HG03571 (cell line): ENCODE data around the gene TXNDC9.
"Not testable (repeated sequence)": the region's sequence is repeated elsewhere in the genome, so short reads cannot be mapped to it uniquely, and the experiment has no call there.

ENCODE experiments used
- ATAC-seq: cut with Tn5 transposase; IDR thresholded peaks from one replicate; pipeline ENCODE4 v1.9.1; 2021; ENCODE audit not compliant: unreplicated experiment

Gene TXNDC9, protein sequence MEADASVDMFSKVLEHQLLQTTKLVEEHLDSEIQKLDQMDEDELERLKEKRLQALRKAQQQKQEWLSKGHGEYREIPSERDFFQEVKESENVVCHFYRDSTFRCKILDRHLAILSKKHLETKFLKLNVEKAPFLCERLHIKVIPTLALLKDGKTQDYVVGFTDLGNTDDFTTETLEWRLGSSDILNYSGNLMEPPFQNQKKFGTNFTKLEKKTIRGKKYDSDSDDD

DNA sequence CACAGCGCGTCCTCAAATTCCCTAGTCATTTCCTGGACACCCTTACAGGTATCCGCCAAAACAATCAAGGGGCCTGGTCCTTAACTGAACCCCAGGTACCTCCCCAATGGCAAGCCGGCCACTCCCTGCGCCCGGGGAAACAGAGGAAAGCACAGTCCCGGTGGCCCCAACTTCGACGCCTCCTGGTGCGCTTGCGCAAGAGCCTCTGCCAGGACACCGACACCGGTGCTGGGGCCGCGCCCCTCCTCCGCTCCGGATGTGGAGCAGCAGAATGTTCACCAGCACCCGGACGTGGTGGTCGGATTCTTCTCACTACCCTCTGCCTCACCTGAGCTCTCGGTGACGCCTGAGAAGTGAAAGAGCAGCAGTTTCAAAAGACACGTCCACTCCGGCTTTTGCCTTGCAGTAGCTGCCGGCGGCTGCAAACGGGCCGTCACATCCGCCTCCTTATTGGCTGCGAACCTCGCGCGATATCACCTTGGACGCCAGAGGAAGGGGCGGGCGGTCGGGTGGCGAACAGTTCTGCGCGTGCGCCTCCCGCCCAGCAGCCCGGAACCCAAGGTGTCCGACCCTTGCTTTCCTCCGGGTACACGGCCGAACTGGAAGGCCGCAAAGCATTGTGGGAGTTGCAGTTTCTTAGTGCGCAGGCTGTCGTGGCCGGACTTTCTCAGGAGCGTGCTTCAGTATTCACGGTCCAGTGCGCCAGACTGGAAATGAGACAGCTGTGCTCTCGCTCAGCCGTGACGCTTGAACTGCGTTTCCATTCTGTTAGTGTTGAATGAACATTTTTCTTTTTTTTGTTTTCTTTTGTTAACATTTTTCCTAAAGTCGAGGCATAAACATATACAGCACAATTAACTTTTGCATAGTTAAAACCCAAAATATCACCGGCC, at the start of gene TXNDC9:
TXNDC9 (minus strand) TSS at position 423 of the 893 bp plus-strand sequence. CDS start 3,123 bp downstream, outside the sequence.
- peak; percentile 63 for ATAC-seq

DNA sequence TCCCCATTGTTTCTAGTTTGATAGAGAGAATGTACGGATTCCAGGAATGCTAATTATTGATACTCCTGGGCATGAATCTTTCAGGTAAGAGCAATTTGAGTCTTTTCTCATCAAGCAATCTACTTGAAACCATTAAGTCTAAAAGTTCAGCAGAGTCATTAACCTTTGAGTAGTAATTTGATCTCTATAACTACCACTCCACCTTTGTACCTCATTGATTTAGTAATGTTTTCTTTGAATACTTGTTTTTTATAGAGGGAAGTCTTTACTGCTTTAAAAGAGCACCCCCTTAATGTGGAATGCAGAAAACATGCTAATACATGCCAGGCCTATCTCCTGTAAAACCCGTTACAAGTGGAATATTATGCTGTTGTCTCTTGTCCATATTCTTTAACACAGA, 46.0 kb upstream of the TXNDC9 start:
- ATAC-seq: no peak

DNA sequence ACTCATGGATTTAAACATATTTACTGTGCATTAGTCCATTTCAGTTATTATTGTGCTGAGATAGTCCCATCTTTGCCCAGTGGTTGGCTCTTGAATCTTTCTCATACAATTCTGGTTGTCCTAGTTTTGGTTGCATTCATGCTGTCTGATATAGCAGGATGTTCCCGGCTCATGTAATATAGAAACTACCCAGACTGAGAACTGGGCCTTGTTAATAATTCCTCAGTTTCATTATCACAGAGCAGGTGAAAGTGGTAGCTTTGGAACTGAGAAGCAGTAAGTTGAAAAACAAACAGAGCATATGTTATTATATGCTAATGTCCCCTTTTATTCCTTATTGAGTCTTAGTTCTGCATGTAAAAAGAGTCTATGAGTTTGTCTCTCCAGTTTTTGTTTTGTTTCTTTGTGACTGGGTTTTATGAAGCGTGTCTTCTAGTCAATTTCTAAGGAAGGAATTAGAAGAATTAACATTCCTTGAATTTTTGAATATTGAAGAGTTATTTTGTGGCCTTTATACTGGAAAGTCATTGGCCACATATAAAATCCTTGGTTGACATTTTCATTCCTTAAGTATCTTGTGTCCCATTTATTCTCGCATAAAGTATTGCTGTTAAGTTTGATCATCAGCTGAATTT, 44.4 kb upstream of the TXNDC9 start:
- ATAC-seq: no peak

DNA sequence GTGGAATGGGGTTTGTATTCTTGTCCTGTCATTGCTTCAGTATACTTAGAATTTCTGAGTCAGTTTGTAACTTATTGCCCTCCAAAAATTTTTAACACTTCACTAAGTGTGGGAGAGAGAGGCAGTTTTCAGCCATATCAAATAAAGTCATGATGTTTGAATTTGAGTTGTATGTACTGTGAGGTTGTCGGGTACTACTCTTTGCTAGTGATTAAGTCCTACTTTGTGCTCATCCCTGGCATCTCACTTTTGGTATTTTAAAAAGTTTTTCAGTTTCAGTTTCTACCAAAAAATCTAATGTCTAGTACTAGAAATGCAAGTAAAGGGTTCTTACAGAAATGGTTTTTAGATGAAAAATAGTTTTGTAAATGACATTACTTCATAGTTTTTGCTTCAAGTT, 41.7 kb upstream of the TXNDC9 start:
- no peak for ATAC-seq

DNA sequence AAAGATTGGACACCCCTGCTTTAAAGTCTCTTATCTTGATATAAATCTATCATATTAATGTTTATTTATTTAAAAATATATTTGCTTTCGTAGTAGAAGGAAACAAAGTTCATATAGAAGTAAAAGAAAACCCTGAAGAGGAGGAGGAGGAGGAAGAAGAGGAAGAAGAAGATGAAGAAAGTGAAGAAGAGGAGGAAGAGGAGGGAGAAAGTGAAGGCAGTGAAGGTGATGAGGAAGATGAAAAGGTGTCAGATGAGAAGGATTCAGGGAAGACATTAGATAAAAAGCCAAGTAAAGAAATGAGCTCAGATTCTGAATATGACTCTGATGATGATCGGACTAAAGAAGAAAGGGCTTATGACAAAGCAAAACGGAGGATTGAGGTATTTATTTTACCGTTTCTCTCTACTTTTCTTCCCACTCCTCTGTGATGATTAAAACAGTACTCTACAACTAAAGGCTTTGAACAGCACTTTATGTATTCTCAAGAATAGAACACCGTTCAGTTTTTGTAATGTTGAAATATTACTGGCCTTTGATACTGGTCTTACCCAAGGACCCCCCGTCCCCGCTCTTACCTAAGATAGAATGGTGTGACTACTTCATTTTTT, 40.2 kb upstream of the TXNDC9 start:
- no peak for ATAC-seq

DNA sequence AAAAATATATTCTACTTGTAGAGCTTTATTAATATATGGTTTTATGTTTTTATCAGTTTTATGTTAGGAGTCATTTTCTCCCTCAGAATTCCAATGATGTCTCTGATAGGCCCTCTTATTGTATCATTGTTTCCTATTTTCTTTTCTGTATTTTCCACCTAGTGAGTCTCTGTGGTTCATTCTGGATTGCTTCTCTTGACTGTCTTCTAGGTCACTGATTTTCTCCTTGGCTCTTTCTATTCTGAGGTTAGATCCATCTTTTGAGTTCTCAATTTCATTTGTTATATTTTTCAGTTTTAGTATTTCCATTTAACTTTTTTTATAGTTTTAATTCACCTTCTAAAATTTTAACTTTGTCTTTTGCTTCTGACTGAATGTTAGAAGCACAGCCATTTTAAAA, 38.6 kb upstream of the TXNDC9 start:
- no peak for ATAC-seq

DNA sequence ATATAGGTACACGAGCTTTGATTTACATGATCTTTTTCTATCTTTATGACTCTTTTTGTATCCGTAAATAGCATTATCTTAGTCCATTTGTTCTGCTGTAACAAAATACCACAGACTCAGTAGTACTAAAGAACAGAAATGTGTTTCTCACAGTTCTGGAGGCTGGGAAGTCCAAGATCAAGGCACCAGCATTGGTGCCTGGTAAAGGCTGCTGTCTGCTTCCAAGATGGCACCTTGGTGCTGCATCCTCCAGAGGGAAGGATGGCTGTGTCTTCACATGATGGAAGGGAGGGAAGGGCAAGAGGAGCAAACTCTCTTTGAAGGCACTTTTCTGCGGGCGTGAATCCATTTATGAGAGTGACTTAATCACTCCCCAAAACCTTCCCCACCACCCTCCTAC, 37.0 kb upstream of the TXNDC9 start:
- no peak for ATAC-seq

DNA sequence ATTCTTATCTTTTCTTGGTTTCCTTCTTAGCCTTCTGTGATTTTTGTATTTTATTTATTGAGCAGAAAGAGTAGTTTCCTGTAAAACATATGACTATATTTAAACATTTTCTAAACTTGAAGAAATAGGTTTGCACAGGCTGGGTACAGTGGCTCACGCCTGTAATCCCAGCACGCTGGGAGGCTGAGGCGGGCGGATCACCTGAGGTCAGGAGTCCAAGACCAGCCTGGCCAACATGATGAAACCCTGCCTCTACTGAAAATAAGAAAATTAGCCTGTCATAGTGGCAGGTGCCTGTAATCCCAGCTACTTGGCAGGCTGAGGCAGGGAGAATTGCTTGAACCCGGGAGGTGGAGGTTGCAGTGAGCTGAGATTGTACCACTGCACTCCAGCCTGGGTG, 32.7 kb upstream of the TXNDC9 start:
- ATAC-seq: not testable (repeated sequence)

DNA sequence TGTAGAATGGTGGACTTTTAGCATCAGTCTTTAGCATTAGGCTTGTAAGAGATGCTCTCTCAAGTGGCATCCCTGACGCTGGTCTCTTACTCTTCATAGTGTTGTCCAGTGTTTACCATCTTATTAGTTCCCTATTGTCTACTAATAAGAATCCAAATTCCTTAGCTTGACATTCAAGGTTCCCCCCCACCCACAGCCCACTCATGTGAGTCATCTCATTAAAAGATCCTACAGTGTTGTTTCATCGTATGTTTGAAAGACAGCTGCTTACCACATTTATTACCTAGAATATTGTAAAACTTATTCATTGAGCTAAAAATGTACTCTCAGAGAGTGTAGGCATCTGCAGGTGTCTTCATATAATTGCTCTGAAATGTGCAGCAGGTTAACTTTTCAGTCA, 29.5 kb upstream of the TXNDC9 start:
- no peak for ATAC-seq

DNA sequence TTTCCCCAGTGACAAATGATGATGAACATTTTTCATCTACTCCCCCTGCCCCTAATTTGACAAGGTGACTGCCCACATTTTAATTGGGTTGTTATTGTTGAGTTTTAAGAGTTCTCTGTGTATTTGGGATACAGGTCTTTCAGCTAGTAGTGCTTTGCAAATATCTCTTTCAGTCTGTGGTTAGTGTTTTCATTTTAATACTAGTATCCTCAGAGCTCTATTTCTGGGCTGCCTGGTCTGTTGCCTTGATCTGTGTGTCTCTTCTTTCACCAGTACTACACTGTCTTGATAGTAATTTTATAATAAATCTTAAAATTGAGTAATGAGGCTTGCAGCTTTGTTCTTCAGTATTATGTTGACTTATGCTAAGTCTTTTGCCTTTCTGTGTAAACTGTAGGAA, 20.7 kb upstream of the TXNDC9 start:
- no peak for ATAC-seq

DNA sequence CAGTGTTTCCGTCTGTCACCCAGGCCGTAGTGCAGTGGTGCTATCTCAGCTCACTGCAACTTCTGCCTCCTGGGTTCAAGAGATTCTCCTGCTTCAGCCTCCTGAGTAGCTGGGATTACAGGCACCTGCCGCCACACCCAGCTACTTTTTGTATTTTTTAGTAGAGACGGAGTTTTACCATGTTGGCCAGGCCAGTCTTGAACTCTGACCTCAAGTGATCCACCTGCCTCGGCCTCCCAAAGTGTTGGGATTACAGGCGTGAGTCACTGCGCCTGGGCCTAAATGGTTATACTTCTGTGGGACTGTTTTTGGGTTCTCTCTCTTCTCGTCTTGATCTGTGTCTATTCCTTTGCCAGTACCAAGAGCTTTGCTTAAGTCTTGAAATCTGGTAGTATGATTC, 18.7 kb upstream of the TXNDC9 start:
- not testable (repeated sequence) for ATAC-seq

DNA sequence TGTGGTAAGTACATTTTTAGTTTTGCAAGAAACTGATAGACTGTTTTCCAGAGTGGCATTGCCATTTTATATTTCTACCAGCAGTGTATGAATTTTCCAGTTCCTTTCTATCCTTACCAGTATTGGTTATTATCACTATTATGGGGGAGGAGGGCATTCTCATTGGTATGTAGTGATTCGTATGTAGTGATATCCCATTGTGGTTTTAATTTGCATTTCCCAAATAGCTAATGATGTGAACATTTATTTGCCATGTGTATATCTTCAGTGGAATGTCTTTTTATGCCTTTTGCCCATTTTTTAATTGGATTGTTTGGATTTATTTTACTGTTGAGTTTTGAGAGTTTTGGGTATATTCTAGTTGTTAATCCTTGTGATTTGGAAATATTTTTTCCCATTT, 17.9 kb upstream of the TXNDC9 start:
- no peak for ATAC-seq

DNA sequence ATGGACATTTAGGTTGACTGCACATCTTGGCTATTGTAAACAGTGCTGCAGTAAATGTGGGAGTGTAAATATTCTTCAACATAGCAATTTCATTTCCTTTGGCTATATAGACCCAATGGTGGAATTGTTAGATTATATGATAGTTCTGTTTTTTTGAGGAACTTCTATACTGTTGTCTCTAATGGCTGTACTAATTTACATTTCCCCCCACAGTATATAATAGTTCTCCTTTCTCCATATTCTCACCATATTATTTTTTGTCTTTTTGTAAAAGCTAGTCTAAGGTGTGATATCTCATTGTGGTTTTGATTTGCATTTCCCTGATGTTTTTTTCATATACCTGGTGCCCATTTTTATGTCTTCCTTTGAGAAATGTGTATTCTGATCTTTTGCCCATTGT, 14.1 kb upstream of the TXNDC9 start:
- ATAC-seq: no peak

DNA sequence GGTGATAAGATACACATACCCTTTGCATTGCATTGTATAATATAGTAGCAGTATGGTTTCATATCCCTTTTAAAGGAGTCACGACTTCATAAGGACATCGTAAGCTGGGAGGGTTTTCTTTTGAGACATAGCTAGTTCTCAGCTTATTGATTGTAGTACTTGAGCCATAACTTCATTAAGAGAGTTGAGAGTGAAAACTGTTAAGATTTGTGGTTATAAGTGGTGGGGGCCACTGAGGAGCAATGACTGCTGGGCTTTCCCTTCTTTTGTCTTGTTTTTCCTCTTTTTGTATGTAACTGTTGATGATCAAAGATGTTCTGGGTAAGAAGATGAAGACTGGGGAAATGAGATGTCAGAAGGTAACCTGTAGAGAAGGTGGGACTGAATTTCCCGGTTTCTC, 12.0 kb upstream of the TXNDC9 start:
- ATAC-seq: no peak

DNA sequence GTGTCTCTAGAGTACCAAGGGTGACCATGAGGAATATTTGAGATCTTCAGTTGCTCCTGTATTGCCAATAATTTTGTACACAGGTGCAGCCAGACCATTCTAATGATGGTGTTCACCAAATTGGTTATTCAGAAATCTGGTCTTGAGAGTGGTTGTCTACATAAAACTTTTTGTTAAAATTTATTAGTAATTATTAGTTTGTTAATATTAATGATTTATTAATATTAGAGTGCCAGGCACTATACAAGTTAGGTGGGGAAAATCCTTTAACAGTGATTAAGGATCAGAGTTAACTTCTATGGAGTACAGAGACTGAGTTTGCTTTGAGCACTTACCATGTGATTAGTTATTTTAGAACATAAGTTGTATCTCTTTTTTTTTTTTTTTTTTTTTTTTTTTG, 10.1 kb upstream of the TXNDC9 start:
- no peak for ATAC-seq

DNA sequence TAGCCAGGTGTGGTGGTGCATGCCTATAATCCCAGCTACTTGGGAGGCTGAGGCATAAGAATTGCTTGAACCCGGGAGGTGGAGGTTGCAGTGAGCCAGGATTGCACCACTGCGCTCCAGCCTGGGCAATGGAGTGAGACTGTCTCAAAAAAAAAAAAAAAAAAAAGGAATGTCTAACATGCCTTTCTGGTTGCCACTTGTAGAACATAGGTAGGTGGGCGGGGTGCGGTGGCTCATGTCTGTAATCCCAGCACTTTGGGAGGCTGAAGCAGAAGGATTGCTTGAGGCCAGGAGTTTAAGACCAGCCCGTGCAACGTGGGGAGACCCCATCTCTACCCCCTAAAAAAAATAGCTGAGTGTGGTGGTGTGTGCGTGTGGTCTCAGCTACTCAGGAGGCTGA, 9.3 kb upstream of the TXNDC9 start:
- not testable (repeated sequence) for ATAC-seq

DNA sequence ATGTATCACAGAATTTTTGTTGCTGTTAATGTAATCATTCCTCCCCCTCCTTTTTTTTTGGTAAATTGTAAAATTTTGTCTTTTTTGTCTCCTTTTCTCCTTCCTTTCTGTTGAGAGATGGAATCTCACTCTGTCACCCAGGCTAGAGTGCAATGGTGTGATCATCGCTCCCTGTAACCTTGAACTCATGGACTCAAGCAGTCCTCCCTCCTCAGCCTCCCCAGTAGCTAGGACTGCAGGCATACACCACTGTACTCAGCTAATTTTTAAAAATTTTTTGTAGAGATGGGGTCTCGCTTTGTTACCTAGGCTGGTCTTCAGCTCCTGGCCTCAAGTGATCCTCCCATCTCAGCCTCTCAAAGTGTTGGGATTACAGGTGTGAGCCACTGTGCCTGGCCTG, 6.4 kb upstream of the TXNDC9 start:
- ATAC-seq: no peak

DNA sequence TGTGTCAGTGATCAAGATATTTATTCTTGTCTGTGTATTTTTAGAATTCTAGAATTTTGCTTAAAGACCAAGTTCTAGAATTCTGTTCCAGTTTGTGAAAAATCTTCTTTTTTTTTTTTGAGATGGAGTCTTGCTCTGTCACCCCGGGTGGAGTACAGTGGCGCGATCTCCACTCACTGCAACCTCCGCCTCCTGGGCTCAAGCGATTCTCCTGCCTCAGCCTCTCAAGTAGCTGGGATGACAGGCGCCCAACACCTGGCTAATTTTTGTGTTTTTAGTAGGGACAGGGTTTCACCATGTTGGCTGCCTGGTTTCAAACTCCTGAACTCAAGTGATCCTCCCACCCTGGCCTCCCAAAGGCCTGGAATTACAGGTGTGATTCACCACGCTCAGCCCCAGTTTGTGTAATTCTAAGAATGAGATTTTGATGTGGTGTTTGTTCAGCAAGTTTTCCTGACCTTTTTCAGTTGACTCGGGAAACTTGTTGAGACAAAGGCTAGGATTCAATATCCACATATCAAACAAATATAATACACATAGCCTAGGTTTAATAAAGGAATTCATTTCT, 4.6 kb upstream of the TXNDC9 start:
- ATAC-seq: no peak

DNA sequence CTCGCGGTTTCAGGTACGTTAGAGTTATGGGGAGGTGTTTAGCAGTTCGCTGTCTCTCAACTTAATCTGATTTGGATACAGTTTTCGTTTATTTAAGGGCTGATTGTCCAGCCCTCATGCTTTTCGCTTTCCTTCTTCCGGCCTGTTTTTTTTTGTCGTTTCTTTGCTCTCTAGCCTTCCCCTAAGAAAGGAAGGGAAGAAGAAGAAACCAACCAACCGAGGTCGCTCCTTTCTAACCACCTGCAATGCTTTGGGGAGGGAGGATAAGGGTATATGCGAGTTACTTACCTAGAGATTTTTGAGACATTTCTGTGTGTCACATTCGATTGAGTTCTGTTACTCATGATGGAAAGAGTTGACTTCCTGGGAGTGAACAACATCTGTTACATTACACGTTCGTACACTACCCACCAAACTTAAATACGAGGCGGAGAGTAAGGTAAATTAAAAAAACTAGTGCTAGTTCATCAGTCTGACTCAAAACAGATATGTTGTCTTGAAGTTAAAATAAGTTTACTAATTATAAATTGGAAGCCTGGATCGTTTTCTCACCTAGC, 2.0 kb upstream of the TXNDC9 start:
- ATAC-seq: no peak

DNA sequence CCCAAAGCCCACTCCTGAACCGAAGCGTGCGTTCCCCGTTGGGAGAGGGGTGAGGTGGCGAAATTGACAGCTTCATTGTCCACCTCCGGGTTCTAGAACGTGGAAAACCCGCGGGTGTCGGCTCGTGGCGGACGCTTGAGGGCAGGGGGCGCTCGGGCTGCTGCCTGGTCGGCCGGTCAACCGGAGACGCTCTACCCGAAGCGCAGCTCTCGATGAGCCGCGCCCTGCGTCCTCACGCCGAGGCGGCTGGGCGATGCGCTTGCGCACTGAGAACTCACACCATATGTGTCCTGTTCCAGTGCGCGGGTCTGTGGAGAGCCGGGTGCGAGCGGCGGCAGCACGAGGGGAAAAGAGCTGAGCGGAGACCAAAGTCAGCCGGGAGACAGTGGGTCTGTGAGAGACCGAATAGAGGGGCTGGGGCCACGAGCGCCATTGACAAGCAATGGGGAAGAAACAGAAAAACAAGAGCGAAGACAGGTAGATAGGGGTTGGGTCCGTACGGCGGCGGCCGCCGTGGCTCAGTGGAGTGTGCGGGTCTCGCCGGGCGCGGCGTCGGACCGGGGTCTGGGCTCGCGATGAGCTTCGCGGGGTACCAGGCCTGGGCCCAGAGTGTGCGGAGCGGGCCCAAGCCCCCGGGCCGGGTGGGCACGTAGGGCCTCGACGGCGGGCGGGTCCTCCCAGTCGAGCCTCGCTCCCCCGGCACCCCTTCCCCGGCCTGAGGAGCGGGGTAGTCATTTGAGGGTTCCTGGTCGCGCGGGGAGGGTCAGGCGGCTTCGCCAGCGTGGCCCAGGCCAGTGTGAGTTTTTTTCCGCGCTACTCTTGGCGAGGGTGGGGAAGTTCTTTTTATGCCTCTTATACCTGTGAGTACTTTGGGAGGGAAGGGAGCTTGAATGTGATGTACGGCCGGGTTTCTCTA, 1.2 kb upstream of the TXNDC9 start, which contains the start of gene EIF5B:
EIF5B (plus strand) TSS at position 277 of the 916 bp plus-strand sequence; CDS start at position 443, 166 bp downstream.
- ATAC-seq: peak; percentile 56
